H1 (cell line): ENCODE results near the gene MRPL16. TPM values are rescaled to one million over a fixed set of nuclear protein-coding genes. Genes with fewer than 3 reads are reported as not detected.

Experiments used
- polyA plus RNA-seq, 7 experiments: library from polyadenylated mRNA; depleted of rRNA in 3 of 7; stranded (reverse) in 5 of 7; unstranded in 2 of 7; fragments of >200 nt in 5 of 7; fragments of 200-250 nt in 2 of 7; gene quantifications; 1 replicate in 5 of 7; 2 replicates in 1 of 7; 4 replicates in 1 of 7; pipeline versions ENCODE4 v1.2.1 to v1.2.3, GENCODE V29; 2011 to 2013; ENCODE audit warnings: missing spikeins in 2 of 7, mixed read lengths in 2 of 7
- total RNA-seq: library from RNA; stranded (reverse); fragmentation: NEBNext Ultra II Directional; extraction: Animal tissue kit (Norgen Biotek cat#: 25700); gene quantifications from 2 replicates; pipeline ENCODE4 v1.2.1, GENCODE V29; 2021
- TF ChIP-seq, protein P1 (sequence below): IDR thresholded peaks from 2 replicates; pipeline ENCODE4 v1.6.1; 2012; ENCODE audit warnings: inconsistent platforms

The MRPL16 gene
- total and polyA plus RNA-seq, 2 of the 8 experiments (the other 6 are each of a cell fraction or from before 2014, with no cell fraction given): 69.2 to 79.8 TPM

DNA sequence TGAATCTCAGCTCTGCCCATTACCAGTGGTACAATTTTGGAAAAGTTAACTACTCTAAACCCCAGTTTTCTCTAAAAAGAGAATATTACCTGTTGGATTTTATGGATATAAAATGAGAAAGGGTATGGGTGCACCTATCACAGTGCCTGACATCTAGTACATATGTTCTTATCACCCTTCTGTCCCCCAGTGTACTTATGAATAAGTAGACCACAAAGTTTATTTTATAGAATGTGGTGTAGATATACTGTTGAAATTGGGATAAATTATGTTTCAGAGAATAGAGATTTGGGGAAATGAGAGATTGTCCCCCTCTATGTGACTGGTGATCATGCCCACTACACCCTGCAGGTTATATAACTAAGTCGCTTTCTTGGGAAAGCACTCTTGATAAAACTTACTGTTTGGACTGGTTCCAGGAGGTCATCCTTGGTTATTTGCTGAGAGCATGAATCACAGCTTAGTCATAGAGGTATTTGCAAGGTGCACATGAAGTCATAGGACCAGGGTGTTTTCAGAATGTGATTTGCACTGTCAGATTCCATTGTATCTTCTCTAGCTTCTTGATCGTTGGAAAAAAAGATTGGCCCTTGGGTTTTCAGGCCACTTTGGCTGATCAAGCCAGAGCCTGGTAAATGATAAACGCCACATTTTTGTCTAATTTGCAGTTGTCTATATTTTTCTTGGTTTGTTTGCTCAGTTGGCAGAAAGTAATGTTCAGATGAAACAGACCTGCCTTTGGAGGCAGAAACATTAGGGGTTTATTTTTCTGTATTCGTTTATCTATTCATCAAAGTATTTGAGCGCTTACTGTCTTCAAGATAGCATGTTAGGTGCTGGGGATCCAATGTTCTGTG is 34.1 kb downstream of the MRPL16 start (continued):
- TF ChIP-seq, protein P1, sequence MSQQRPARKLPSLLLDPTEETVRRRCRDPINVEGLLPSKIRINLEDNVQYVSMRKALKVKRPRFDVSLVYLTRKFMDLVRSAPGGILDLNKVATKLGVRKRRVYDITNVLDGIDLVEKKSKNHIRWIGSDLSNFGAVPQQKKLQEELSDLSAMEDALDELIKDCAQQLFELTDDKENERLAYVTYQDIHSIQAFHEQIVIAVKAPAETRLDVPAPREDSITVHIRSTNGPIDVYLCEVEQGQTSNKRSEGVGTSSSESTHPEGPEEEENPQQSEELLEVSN: no peak
